Mesenchymal stem cell (in vitro differentiated cells and primary cell): Measurements from ENCODE around the gene GDPD3.

Experiments used
- DNase-seq: peaks from one replicate; pipeline ENCODE4 v3.0.0-alpha.2; 2013
- H2AFZ ChIP-seq: one replicate; pipeline ENCODE4 v1.6.1; 2013; ENCODE audit warnings: low read depth, mild to moderate bottlenecking, control low read depth, inconsistent platforms, low read length, moderate library complexity
- H2AK5ac ChIP-seq: 2 replicates; pipeline ENCODE4 v1.6.1; 2013; ENCODE audit warnings: low read length, moderate library complexity, mild to moderate bottlenecking, inconsistent platforms; ENCODE audit not compliant: severe bottlenecking
- H2BK120ac ChIP-seq: one replicate; pipeline ENCODE4 v1.6.1; 2013; ENCODE audit warnings: low read depth, mild to moderate bottlenecking, inconsistent platforms, low read length, moderate library complexity
- H2BK12ac ChIP-seq, 2 experiments: one replicate each; pipeline ENCODE4 v1.6.1; 2013; ENCODE audit warnings: inconsistent platforms in 2 of 2, low read length in 2 of 2, mild to moderate bottlenecking in 2 of 2, moderate library complexity in 2 of 2, control low read depth in 1 of 2
- H2BK15ac ChIP-seq: one replicate; pipeline ENCODE4 v1.6.1; 2013; ENCODE audit warnings: mild to moderate bottlenecking, low read depth, inconsistent platforms; ENCODE audit not compliant: poor library complexity, severe bottlenecking
- H2BK5ac ChIP-seq: 2 replicates; pipeline ENCODE4 v1.6.1; 2013; ENCODE audit warnings: low read depth, mild to moderate bottlenecking, low read length, control low read depth, inconsistent platforms; ENCODE audit not compliant: poor library complexity, severe bottlenecking
- H3K14ac ChIP-seq, 2 experiments: one replicate each; pipeline ENCODE4 v1.6.1; 2013; ENCODE audit warnings: inconsistent platforms in 2 of 2, low read length in 2 of 2, control low read depth in 1 of 2, mild to moderate bottlenecking in 1 of 2, moderate library complexity in 1 of 2
- H3K18ac ChIP-seq, 2 experiments: one replicate each; pipeline ENCODE4 v1.6.1; 2013; ENCODE audit warnings: inconsistent platforms in 2 of 2, low read length in 2 of 2, control low read depth in 1 of 2, low read depth in 1 of 2, mild to moderate bottlenecking in 1 of 2
- H3K23ac ChIP-seq, 2 experiments: one replicate each; pipeline ENCODE4 v1.6.1; 2013; ENCODE audit warnings: inconsistent platforms in 2 of 2, low read length in 2 of 2, mild to moderate bottlenecking in 2 of 2, moderate library complexity in 2 of 2, control low read depth in 1 of 2
- H3K27ac ChIP-seq: 2 replicates; pipeline ENCODE4 v1.5.1; 2013; ENCODE audit warnings: mild to moderate bottlenecking, moderate library complexity, low read length, control low read depth, inconsistent platforms; ENCODE audit not compliant: poor library complexity, severe bottlenecking
- H3K27me3 ChIP-seq, 2 experiments: 2 replicates each; pipeline versions ENCODE4 v1.6.1 to v1.7.0; 2013; ENCODE audit warnings: low read length in 2 of 2, mild to moderate bottlenecking in 2 of 2, moderate library complexity in 2 of 2, control low read depth in 1 of 2, inconsistent platforms in 1 of 2; ENCODE audit not compliant: control insufficient read depth in 1 of 2, insufficient read depth in 1 of 2
- H3K36me3 ChIP-seq, 2 experiments: 2 replicates each; pipeline versions ENCODE4 v1.6.1 to v1.7.0; 2013; ENCODE audit warnings: low read length in 2 of 2, control low read depth in 1 of 2, inconsistent platforms in 1 of 2, low read depth in 1 of 2, mild to moderate bottlenecking in 1 of 2; ENCODE audit not compliant: insufficient read depth in 2 of 2, control insufficient read depth in 1 of 2
- H3K4ac ChIP-seq, 2 experiments: one replicate each; pipeline ENCODE4 v1.6.1; 2013; ENCODE audit warnings: inconsistent platforms in 2 of 2, low read length in 2 of 2, mild to moderate bottlenecking in 2 of 2, moderate library complexity in 2 of 2, control low read depth in 1 of 2, low read depth in 1 of 2
- H3K4me1 ChIP-seq: 2 replicates; pipeline ENCODE4 v1.6.1; 2013; ENCODE audit warnings: low read depth, low read length, control low read depth; ENCODE audit not compliant: control insufficient read depth, insufficient read depth
- H3K4me2 ChIP-seq: 2 replicates; pipeline ENCODE4 v1.6.1; 2013; ENCODE audit warnings: low read length, mild to moderate bottlenecking, inconsistent platforms; ENCODE audit not compliant: poor library complexity, severe bottlenecking
- H3K4me3 ChIP-seq, 2 experiments: 2 replicates each; pipeline versions ENCODE4 v1.5.1 to v1.7.0; 2013; ENCODE audit warnings: low read length in 2 of 2, mild to moderate bottlenecking in 2 of 2, control low read depth in 1 of 2, low read depth in 1 of 2; ENCODE audit not compliant: insufficient read depth in 1 of 2
- H3K79me1 ChIP-seq: replicated peaks from 2 replicates; pipeline ENCODE4 v1.6.1; 2013; ENCODE audit warnings: mild to moderate bottlenecking, control low read depth, low read length, inconsistent platforms; ENCODE audit not compliant: poor library complexity, severe bottlenecking
- H3K9ac ChIP-seq: 2 replicates; pipeline ENCODE4 v1.7.0; 2013; ENCODE audit warnings: mild to moderate bottlenecking, low read length, moderate library complexity
- H3K9me3 ChIP-seq: 2 replicates; pipeline ENCODE4 v1.7.0; 2013; ENCODE audit warnings: mild to moderate bottlenecking, low read length; ENCODE audit not compliant: control insufficient read depth
- H4K8ac ChIP-seq: one replicate; pipeline ENCODE4 v1.6.1; 2013; ENCODE audit warnings: inconsistent platforms, mild to moderate bottlenecking, low read length, moderate library complexity
- H4K91ac ChIP-seq: one replicate; pipeline ENCODE4 v1.6.1; 2013; ENCODE audit warnings: mild to moderate bottlenecking, low read length, inconsistent platforms
- WGBS: methylation state at CpG from one replicate; pipeline ENCODE4 v1.1.7; 2013; ENCODE audit warnings: mixed read lengths; 5-methylcytosine and 5-hydroxymethylcytosine counted together

GDPD3 gene

DNA sequence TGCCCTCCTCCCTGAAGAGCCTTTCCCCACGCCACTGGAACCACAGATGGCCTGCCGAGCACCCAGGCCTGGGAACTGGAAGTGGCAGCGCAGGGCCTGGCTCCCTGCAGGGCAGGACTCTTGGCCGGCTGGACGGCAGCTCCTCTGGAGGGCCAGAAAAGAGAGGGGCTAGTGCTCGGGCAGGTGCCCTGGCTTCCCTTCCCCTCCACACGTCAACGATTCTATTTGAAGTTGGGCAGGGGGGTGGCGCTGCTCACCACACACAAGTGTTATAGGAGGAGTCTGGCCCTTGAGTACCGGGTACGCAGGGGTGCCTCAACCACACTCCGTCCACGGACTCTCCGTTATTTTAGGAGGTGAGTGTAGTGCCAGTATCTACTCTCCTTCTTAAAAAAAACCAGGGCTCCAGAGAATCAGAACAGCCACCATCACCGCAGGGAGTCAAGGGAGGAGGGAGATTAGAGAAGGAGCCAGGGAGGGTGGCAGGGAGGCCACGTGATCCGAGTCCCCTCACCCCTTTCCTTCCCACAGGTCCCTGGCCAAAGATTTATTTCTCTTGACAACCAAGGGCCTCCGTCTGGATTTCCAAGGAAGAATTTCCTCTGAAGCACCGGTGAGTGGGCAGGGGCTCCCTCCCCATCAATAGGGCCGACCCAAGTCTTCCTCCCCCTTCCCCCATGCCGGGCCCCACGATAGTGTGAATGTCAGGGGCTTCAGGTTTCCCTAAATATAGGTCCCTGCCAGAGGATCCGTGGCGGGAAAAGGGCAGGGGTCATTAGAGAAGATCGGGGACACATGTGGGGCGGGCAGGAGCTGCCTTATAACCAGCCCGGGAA, 49.2 kb downstream of the GDPD3 start:
- Histone ChIP-seq H2BK5ac (peak overlapping the region; percentile 93), H3K18ac (peak overlapping the region; percentile 92 to 100), H3K36me3 (peaks cover 30 to 39% of the 10 kb centered on the region in 2 experiments), H2BK120ac (peak overlapping the region; percentile 83), H2AK5ac (peak overlapping the region; percentile 38), H2BK15ac (peak overlapping the region; percentile 73), H3K9me3 (no peaks in the 10 kb centered on the region), H2AFZ (peak overlapping the region; percentile 36), H4K8ac (peak overlapping the region; percentile 92), H3K23ac (peak overlapping the region in 1 of 2 experiments; percentile 35), H3K27me3 (no peaks in the 10 kb centered on the region), H3K4ac (peak overlapping the region; percentile 39 to 99), H3K4me3 (peak overlapping the region; percentile 76 to 98), H3K4me1 (peaks cover 25% of the 10 kb centered on the region), H2BK12ac (peak overlapping the region in 1 of 2 experiments; percentile 80), H3K4me2 (peak overlapping the region; percentile 64), H3K27ac (peak overlapping the region; percentile 97), H4K91ac (peak overlapping the region; percentile 98), H3K79me1 (peaks cover 6% of the 10 kb centered on the region), H3K14ac (peak overlapping the region in 1 of 2 experiments; percentile 56), H3K9ac (peak overlapping the region; percentile 100)
- 13% methylated on average over 16 of the region's 27 CpGs for WGBS
- DNase-seq = peak; percentile 49

DNA sequence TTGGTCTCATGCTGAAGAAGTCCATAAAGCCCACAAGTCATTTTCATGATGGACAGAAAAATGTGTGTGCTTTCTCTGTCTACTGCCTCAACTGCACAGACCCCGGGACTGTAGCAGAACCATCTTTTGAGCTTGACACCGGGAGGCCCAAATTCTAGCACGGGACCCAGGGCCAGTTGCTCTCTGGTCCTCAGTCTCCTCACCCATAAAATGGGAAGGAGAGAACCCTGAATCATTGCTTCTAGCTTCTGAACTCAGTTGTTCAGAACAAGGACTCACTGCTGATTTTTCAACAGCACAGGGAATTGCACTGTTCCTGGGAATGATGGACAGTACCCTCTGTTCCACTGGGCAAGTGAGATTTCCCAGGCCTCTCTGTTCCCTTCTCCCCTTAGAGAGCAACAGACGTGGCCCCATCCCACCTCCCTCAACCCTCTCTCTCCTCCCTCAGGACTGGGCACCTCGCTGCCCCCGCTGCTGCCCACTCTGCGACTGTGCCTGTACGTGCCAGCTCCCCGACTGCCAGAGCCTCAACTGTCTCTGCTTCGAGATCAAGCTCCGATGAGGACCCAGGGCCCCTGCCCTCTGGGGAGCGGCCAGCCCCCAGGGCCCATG, 50.0 kb downstream of the GDPD3 start:
- Histone ChIP-seq H3K27ac (peak overlapping the region; percentile 97), H3K36me3 (peaks cover 27 to 35% of the 10 kb centered on the region in 2 experiments), H2BK5ac (no peak overlapping the region), H4K8ac (peak overlapping the region; percentile 71), H3K4me3 (peak overlapping the region; percentile 34 to 98), H3K18ac (peak overlapping the region; percentile 82 to 92), H3K4me2 (peak overlapping the region; percentile 64), H3K14ac (peak overlapping the region in 1 of 2 experiments; percentile 56), H2BK15ac (peak overlapping the region; percentile 15), H3K27me3 (no peaks in the 10 kb centered on the region), H3K79me1 (peaks cover 3% of the 10 kb centered on the region), H2AK5ac (peak overlapping the region; percentile 21), H3K9me3 (no peaks in the 10 kb centered on the region), H4K91ac (peak overlapping the region; percentile 89), H2BK120ac (peak overlapping the region; percentile 8), H2AFZ (peak overlapping the region; percentile 36), H2BK12ac (peak overlapping the region in 1 of 2 experiments; percentile 80), H3K9ac (peak overlapping the region; percentile 100), H3K23ac (no peak overlapping the region), H3K4ac (peak overlapping the region; percentile 39 to 99), H3K4me1 (peaks cover 18% of the 10 kb centered on the region)
- 72% methylated on average over 12 of the region's 12 CpGs for WGBS
- no peak for DNase-seq

- H4K8ac ChIP-seq = no peak overlapping the region
- peak overlapping the region in 1 of 2 experiments; percentile 63 for H2BK12ac ChIP-seq
- H3K9me3 ChIP-seq = no peaks in the 10 kb centered on the region
- H3K23ac ChIP-seq = no peak overlapping the region
- H3K9ac ChIP-seq = no peak overlapping the region
- no peaks in the 10 kb centered on the region for H3K27me3 ChIP-seq
- no peak for DNase-seq
- H3K27ac ChIP-seq = no peak overlapping the region
- no peak overlapping the region for H2BK5ac ChIP-seq
- no peak overlapping the region for H3K18ac ChIP-seq
- 92% methylated on average over 2 of the region's 2 CpGs for WGBS
- peaks cover 16 to 23% of the 10 kb centered on the region in 2 experiments for H3K36me3 ChIP-seq
- no peak overlapping the region for H3K4ac ChIP-seq
- no peak overlapping the region for H3K4me2 ChIP-seq
- H3K4me3 ChIP-seq = no peak overlapping the region
- peaks cover 3% of the 10 kb centered on the region for H3K79me1 ChIP-seq
- H2AK5ac ChIP-seq = no peak overlapping the region
- H3K4me1 ChIP-seq = peaks cover 8% of the 10 kb centered on the region
- peak overlapping the region; percentile 18 for H4K91ac ChIP-seq
- H2BK15ac ChIP-seq = no peak overlapping the region
- H2BK120ac ChIP-seq = no peak overlapping the region
- H2AFZ ChIP-seq = no peak overlapping the region
- no peak overlapping the region for H3K14ac ChIP-seq
These were observed 52.3 kb downstream of the GDPD3 start for GRCh38 chr16:30060836-30061554.
